ENCODE results near the gene RPTOR.

RPTOR gene

DNA sequence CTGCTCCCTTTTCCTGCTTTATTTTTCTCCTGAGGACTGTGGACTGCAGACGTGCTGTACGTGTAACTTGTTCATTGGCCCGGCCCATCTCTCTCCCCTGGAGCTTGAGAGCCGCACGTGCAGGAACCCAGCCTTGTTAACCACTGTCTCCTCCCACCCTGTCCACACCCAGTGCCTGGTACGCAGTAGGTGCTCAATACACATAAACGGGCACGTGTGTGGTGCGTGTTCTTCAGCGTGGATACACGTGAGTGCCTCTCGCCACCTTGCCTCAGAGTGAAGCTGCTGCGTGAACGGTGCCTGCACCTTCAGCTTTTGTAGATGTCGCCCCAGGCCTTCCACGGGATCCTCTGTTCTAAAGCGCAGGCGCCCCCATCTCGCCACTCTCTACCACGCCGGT lies 350.7 kb downstream of the RPTOR start:
- no peaks in the 10 kb centered on the region for H3K9me2 ChIP-seq (ENCODE audit: low read depth, low read length)
- peaks cover 91% of the 10 kb centered on the region for H3K36me3 ChIP-seq (ENCODE audit: insufficient read depth, low read length)
- H4K20me1 ChIP-seq (ENCODE audit: insufficient read depth, low read length), result no peaks in the 10 kb centered on the region
- H3K27me3 ChIP-seq (ENCODE audit: insufficient read depth, low read length), result no peaks in the 10 kb centered on the region
- no peaks in the 10 kb centered on the region for H3K9me3 ChIP-seq (ENCODE audit: low read length)
- no peak overlapping the region for H2AFZ ChIP-seq (ENCODE audit: low read length)
- H3K4me3 ChIP-seq (ENCODE audit: low read depth, low read length, poor library complexity, severe bottlenecking), result no peak overlapping the region
- H3K79me2 ChIP-seq (ENCODE audit: insufficient read depth, low read length), result no peaks in the 10 kb centered on the region
- peaks cover 7% of the 10 kb centered on the region; the same call in 1 of the 2 replicates for H3F3A ChIP-seq (ENCODE audit: insufficient read depth, low read length)
- peaks cover 84% of the 10 kb centered on the region for H3K4me1 ChIP-seq (ENCODE audit: insufficient read depth, low read length, severe bottlenecking)
- peak overlapping the region; percentile 49; the same call in 1 of the 2 replicates for H3K9ac ChIP-seq (ENCODE audit: low read length)
- TF ChIP-seq, protein P1, sequence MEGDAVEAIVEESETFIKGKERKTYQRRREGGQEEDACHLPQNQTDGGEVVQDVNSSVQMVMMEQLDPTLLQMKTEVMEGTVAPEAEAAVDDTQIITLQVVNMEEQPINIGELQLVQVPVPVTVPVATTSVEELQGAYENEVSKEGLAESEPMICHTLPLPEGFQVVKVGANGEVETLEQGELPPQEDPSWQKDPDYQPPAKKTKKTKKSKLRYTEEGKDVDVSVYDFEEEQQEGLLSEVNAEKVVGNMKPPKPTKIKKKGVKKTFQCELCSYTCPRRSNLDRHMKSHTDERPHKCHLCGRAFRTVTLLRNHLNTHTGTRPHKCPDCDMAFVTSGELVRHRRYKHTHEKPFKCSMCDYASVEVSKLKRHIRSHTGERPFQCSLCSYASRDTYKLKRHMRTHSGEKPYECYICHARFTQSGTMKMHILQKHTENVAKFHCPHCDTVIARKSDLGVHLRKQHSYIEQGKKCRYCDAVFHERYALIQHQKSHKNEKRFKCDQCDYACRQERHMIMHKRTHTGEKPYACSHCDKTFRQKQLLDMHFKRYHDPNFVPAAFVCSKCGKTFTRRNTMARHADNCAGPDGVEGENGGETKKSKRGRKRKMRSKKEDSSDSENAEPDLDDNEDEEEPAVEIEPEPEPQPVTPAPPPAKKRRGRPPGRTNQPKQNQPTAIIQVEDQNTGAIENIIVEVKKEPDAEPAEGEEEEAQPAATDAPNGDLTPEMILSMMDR (IDR thresholded peaks at IDR 0.05; ENCODE audit: low read length), result 0 out of 2 replicates have a peak, but pooled peaks have one; percentile 20
- no peak for TF ChIP-seq EZH2 (IDR thresholded peaks at IDR 0.05; ENCODE audit: borderline replicate concordance, low read length)
- H3K27ac ChIP-seq (ENCODE audit: low read depth, low read length, poor library complexity, severe bottlenecking), result peak overlapping the region; percentile 91
- H3K4me2 ChIP-seq (ENCODE audit: low read length), result peak overlapping the region; percentile 16

- Histone ChIP-seq H3K36me3 (ENCODE audit: insufficient read depth, low read length) (peaks cover 92% of the 10 kb centered on the region), H3K4me2 (ENCODE audit: low read length) (peak overlapping the region; percentile 74)
These were observed 354.1 kb downstream of the RPTOR start for GRCh38 chr17:80898716-80899115.

GRCh38 chr17:80899402-80900268 lies 355.0 kb downstream of the RPTOR start:
- Histone ChIP-seq H3K27ac (ENCODE audit: low read depth, low read length, poor library complexity, severe bottlenecking) (peak overlapping the region; percentile 94), H3K9ac (ENCODE audit: low read length) (peak overlapping the region; percentile 39; the same call in 1 of the 2 replicates), H4K20me1 (ENCODE audit: insufficient read depth, low read length) (no peaks in the 10 kb centered on the region), H3K4me2 (ENCODE audit: low read length) (no peak overlapping the region; the same call in 1 of the 2 replicates), H2AFZ (ENCODE audit: low read length) (no peak overlapping the region), H3K27me3 (ENCODE audit: insufficient read depth, low read length) (no peaks in the 10 kb centered on the region), H3K4me1 (ENCODE audit: insufficient read depth, low read length, severe bottlenecking) (peaks cover 75% of the 10 kb centered on the region), H3K79me2 (ENCODE audit: insufficient read depth, low read length) (no peaks in the 10 kb centered on the region), H3K4me3 (ENCODE audit: low read depth, low read length, poor library complexity, severe bottlenecking) (no peak overlapping the region), H3K36me3 (ENCODE audit: insufficient read depth, low read length) (peaks cover 92% of the 10 kb centered on the region), H3K9me2 (ENCODE audit: low read depth, low read length) (no peaks in the 10 kb centered on the region), H3F3A (ENCODE audit: insufficient read depth, low read length) (peaks cover 7% of the 10 kb centered on the region; the same call in 1 of the 2 replicates), H3K9me3 (ENCODE audit: low read length) (no peaks in the 10 kb centered on the region)
- TF ChIP-seq EZH2 (IDR thresholded peaks at IDR 0.05; ENCODE audit: borderline replicate concordance, low read length), result no peak
- TF ChIP-seq, protein P1 (IDR thresholded peaks at IDR 0.05; ENCODE audit: low read length), result peak; percentile 87

More at GRCh38 chr17:80898716-80899115, 354.1 kb downstream of the RPTOR start:
- Histone ChIP-seq H3K9ac (ENCODE audit: low read length) (peak overlapping the region; percentile 71; the same call in 1 of the 2 replicates), H3K27me3 (ENCODE audit: insufficient read depth, low read length) (no peaks in the 10 kb centered on the region), H3K27ac (ENCODE audit: low read depth, low read length, poor library complexity, severe bottlenecking) (peak overlapping the region; percentile 94), H4K20me1 (ENCODE audit: insufficient read depth, low read length) (no peaks in the 10 kb centered on the region), H3K9me2 (ENCODE audit: low read depth, low read length) (no peaks in the 10 kb centered on the region), H3K79me2 (ENCODE audit: insufficient read depth, low read length) (no peaks in the 10 kb centered on the region), H3K4me3 (ENCODE audit: low read depth, low read length, poor library complexity, severe bottlenecking) (peak overlapping the region; percentile 50), H3F3A (ENCODE audit: insufficient read depth, low read length) (peaks cover 7% of the 10 kb centered on the region; the same call in 1 of the 2 replicates), H2AFZ (ENCODE audit: low read length) (no peak overlapping the region), H3K9me3 (ENCODE audit: low read length) (no peaks in the 10 kb centered on the region), H3K4me1 (ENCODE audit: insufficient read depth, low read length, severe bottlenecking) (peaks cover 84% of the 10 kb centered on the region)
- TF ChIP-seq EZH2 (IDR thresholded peaks at IDR 0.05; ENCODE audit: borderline replicate concordance, low read length), result no peak
- TF ChIP-seq, protein P1 (IDR thresholded peaks at IDR 0.05; ENCODE audit: low read length), result no peak

Measured in OCI-LY1 (cell line).